SU-DHL-6 (cell line): ENCODE measurements around the gene MYL6.

ENCODE experiments used
- H2AFZ ChIP-seq: fragments of 200-600 bp; sonication (generic); 2 replicates; pipeline ENCODE4 v1.6.1; 2014; ENCODE audit warnings: low read depth, mild to moderate bottlenecking, moderate library complexity, mixed read lengths, antibody characterized with exemption, low read length; ENCODE audit not compliant: severe bottlenecking
- H3F3A ChIP-seq: fragments of 200-600 bp; shearing (Covaris generic); 2 replicates; pipeline ENCODE4 v1.6.0; 2016; ENCODE audit warnings: antibody characterized with exemption, mild to moderate bottlenecking; ENCODE audit not compliant: insufficient read depth
- H3K27ac ChIP-seq: fragments of 200-600 bp; sonication (generic); 2 replicates; pipeline ENCODE4 v1.5.1; 2016; ENCODE audit warnings: low read depth, mild to moderate bottlenecking, low read length, moderate library complexity, mixed read lengths
- H3K27me3 ChIP-seq: fragments of 200-600 bp; sonication (generic), shearing (Covaris generic); 2 replicates; pipeline ENCODE4 v1.6.0; 2014; ENCODE audit warnings: mild to moderate bottlenecking, low read length
- H3K36me3 ChIP-seq: fragments of 200-600 bp; sonication (generic); 2 replicates; pipeline ENCODE4 v1.6.1; 2014; ENCODE audit warnings: mild to moderate bottlenecking, low read length, mixed read lengths
- H3K4me2 ChIP-seq: fragments of 300-600, 200-600 bp; shearing (Covaris generic), sonication (generic); 2 replicates; pipeline ENCODE4 v1.6.0; 2014; ENCODE audit warnings: low read length, low read depth, mild to moderate bottlenecking; ENCODE audit not compliant: poor library complexity, severe bottlenecking
- H3K4me3 ChIP-seq: fragments of 200-600 bp; sonication (generic); 2 replicates; pipeline ENCODE4 v1.5.1; 2014; ENCODE audit warnings: antibody characterized with exemption, low read length, mild to moderate bottlenecking, mixed read lengths; ENCODE audit not compliant: insufficient read depth, poor library complexity, severe bottlenecking
- H3K79me2 ChIP-seq: fragments of 200-600 bp; sonication (generic); 2 replicates; pipeline ENCODE4 v1.6.1; 2014; ENCODE audit warnings: mild to moderate bottlenecking, low read length, moderate library complexity; ENCODE audit not compliant: insufficient read depth
- H3K9ac ChIP-seq: fragments of 200-600 bp; sonication (generic); 2 replicates; pipeline ENCODE4 v1.7.0; 2014; ENCODE audit warnings: mild to moderate bottlenecking, low read length
- H3K9me2 ChIP-seq: fragments of 200-600 bp; sonication (generic); replicated peaks from 2 replicates; pipeline ENCODE4 v1.6.1; 2014; ENCODE audit warnings: low read length; ENCODE audit not compliant: insufficient read depth
- H3K9me3 ChIP-seq: fragments of 200-600 bp; sonication (generic); 2 replicates; pipeline ENCODE4 v1.6.1; 2014; ENCODE audit warnings: low read length, mixed read lengths; ENCODE audit not compliant: insufficient read depth
- H4K20me1 ChIP-seq: fragments of 200-600 bp; sonication (generic); 2 replicates; pipeline ENCODE4 v1.6.1; 2014; ENCODE audit warnings: low read depth, mild to moderate bottlenecking, antibody characterized with exemption, low read length, moderate library complexity, mixed read lengths
- EZH2phosphoT487 ChIP-seq: fragments of 200-600 bp; sonication (generic), shearing (Covaris generic); conservative IDR thresholded peaks from 2 replicates; pipeline ENCODE4 v1.6.1; 2018; ENCODE audit warnings: mild to moderate bottlenecking, antibody characterized with exemption, low read length, moderate library complexity, mixed read lengths
- TF ChIP-seq, protein P1 (sequence below): fragments of 200-600 bp; sonication (generic); IDR thresholded peaks from one replicate; pipeline ENCODE4 v1.5.1; 2017; ENCODE audit warnings: antibody characterized with exemption, mild to moderate bottlenecking, low read length, moderate library complexity; ENCODE audit not compliant: insufficient read depth, poor library complexity, severe bottlenecking

MYL6 gene

DNA sequence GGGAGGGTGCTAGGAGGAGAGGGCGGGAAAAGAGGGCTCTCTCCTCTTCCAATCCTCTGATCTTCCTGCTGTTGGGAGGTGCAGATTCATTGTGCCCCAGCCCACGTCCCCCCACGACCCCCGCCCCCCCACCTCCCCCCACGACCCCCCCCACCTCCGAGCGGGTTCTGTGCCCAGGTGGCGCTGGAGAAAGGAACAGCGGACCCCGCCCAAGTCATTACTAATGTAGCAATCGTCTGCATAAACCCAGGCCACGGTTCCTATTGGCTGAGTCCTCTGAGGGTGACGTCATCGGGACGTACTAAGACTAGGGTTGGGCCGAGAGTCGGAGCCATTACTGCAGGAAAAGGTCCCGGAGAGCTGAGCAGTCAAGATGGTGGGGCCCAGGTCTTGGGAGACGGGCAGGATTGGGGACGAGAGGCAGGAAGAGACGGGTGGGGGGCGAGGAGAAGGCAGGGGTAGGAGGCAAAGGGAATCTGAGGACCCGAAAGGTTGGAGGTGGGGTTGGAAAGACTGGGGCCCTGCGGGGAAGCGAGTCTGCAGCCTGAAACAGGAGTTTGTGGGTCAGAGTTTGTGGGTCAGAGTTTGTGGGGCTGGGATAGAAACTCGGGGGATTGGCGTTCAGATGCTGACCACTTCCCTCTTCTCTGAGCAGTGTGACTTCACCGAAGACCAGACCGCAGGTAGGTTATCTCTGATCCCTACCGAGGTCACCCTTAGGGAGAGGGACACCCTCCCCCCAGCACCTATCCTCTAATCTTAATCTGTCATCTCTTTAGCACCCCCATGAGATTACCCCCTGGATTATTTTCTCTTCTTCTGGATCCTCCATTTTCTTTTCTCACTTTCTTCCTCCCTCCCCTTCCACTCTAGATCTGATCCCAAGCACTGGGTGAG lies at the start of gene MYL6:
Gene MYL6 (plus strand): TSS at position 331 of the 897 bp plus-strand sequence. CDS start 43 bp downstream, at position 374.
- H3K4me2 ChIP-seq = peak within 1 kb of the TSS; percentile 87
- H3K9me3 ChIP-seq = no peaks in the 10 kb centered on the region
- H3K27ac ChIP-seq = peak within 1 kb of the TSS; percentile 82
- peak within 1 kb of the TSS; percentile 89 for H3K9ac ChIP-seq
- no peaks in the 10 kb centered on the region for H4K20me1 ChIP-seq
- H3K27me3 ChIP-seq = no peaks in the 10 kb centered on the region
- H3K36me3 ChIP-seq = 0 out of 2 replicates have a peak, but pooled peaks cover 2% of the 10 kb centered on the region
- TF ChIP-seq, protein P1, sequence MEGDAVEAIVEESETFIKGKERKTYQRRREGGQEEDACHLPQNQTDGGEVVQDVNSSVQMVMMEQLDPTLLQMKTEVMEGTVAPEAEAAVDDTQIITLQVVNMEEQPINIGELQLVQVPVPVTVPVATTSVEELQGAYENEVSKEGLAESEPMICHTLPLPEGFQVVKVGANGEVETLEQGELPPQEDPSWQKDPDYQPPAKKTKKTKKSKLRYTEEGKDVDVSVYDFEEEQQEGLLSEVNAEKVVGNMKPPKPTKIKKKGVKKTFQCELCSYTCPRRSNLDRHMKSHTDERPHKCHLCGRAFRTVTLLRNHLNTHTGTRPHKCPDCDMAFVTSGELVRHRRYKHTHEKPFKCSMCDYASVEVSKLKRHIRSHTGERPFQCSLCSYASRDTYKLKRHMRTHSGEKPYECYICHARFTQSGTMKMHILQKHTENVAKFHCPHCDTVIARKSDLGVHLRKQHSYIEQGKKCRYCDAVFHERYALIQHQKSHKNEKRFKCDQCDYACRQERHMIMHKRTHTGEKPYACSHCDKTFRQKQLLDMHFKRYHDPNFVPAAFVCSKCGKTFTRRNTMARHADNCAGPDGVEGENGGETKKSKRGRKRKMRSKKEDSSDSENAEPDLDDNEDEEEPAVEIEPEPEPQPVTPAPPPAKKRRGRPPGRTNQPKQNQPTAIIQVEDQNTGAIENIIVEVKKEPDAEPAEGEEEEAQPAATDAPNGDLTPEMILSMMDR = no peak
- TF ChIP-seq EZH2phosphoT487 = no peak
- H3K79me2 ChIP-seq = peaks cover 22% of the 10 kb centered on the region
- H2AFZ ChIP-seq = peak within 1 kb of the TSS; percentile 61
- peak within 1 kb of the TSS; percentile 80 for H3K4me3 ChIP-seq
- peaks cover 36% of the 10 kb centered on the region for H3F3A ChIP-seq
- no peaks in the 10 kb centered on the region for H3K9me2 ChIP-seq

DNA sequence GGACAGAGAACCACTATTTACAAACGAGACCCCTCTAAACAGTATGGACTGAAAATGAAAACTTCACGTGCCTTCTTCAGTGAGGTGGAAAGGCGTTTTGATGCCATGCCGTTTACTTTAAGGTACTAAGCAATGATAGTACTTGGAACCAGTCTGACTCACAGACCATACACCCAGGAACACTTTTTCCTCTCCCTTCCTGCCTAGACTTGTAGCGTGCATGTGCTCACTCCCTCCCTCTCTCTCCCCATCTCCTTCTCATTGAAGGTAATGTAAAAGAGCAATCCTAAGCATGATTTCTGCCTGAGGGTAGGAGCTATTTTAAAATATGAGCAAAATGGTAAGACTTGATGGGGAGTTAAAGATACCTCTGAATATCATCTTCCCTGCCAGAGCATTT lies 47.6 kb upstream of the MYL6 start:
- Histone ChIP-seq H3K27me3 (no peaks in the 10 kb centered on the region), H3K79me2 (peaks cover 28% of the 10 kb centered on the region), H3K9me3 (no peaks in the 10 kb centered on the region), H2AFZ (no peak overlapping the region), H3K4me3 (no peak overlapping the region), H3K9ac (no peak overlapping the region), H3K4me2 (no peak overlapping the region), H3K27ac (no peak overlapping the region), H3K9me2 (no peaks in the 10 kb centered on the region), H3F3A (peaks cover 63% of the 10 kb centered on the region), H4K20me1 (peaks cover 9% of the 10 kb centered on the region; the same call in 1 of the 2 replicates), H3K36me3 (peaks cover 33% of the 10 kb centered on the region)
- TF ChIP-seq, protein P1 = no peak
- no peak for TF ChIP-seq EZH2phosphoT487

DNA sequence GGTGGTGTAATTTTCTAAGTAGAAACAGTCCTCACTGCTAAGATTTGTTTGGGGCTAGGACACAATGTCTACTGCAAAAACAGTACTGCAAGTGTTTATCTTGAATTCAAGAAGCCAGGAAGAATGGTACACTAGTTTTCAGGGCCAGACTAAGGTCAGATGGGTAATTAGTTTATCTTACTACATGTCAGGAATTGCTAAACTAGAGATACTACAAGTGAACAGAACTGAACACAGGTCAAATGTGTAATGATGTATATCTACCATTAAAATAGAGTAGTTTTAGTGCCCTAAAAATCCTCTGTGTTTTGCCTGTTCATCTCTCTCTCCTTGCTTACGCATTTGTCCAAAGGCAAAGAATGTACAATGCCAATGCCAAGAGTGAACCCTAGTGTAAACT lies 44.1 kb upstream of the MYL6 start:
- Histone ChIP-seq H2AFZ (no peak overlapping the region), H3K9me3 (no peaks in the 10 kb centered on the region), H4K20me1 (no peaks in the 10 kb centered on the region), H3K27me3 (no peaks in the 10 kb centered on the region), H3K27ac (peak overlapping the region; percentile 11), H3K36me3 (peaks cover 17% of the 10 kb centered on the region), H3K79me2 (peaks cover 16% of the 10 kb centered on the region), H3K9ac (no peak overlapping the region), H3F3A (peaks cover 79% of the 10 kb centered on the region), H3K4me3 (no peak overlapping the region), H3K4me2 (no peak overlapping the region), H3K9me2 (no peaks in the 10 kb centered on the region)
- TF ChIP-seq EZH2phosphoT487 = no peak
- TF ChIP-seq, protein P1 = no peak
